ENCODE data around the gene NMRK1.

GRCh38 chr9:75054368-75055001, 33.5 kb downstream of the NMRK1 start:
- TF ChIP-seq CTCF (IDR thresholded peaks at IDR 0.05) (no peak), ZFX (IDR thresholded peaks at IDR 0.05; ENCODE audit: borderline replicate concordance) (no peak)
